A549 (cell line): ENCODE data around the gene FIGN. TPM values are rescaled to one million over a fixed set of nuclear protein-coding genes. Genes with fewer than 3 reads are reported as not detected.

Source experiments
- ATAC-seq, 2 experiments: fragments of 200-7000 bp in 1 of 2; fragments of >200 bp in 1 of 2; cut with Nextera tagmentation in 1 of 2; cut with Tn5 transposase in 1 of 2; 3 replicates each; pipeline versions ENCODE4 v1.8.0 to v1.9.1; 2018 to 2020; ENCODE audit warnings: mild to moderate bottlenecking in 1 of 2, moderate library complexity in 1 of 2
- CTCF ChIA-PET: fragments of 300-600 bp; sonication (Branson Sonifier 250); formaldehyde crosslinking; extraction: SDS; loops from one replicate; lab custom pipeline; 2021; ENCODE audit warnings: antibody characterized with exemption, inconsistent platforms; lab: Yijun Ruan, JAX
- POLR2A ChIA-PET: fragments of 350-600 bp; formaldehyde crosslinking; extraction: SDS; loops from one replicate; lab custom pipeline; 2021; ENCODE audit warnings: antibody characterized with exemption, inconsistent platforms; lab: Yijun Ruan, JAX
- DNase-seq, 2 experiments: peaks; one replicate each; pipeline versions ENCODE4 v3.0.0 to v3.0.0-alpha.2; 2011 to 2016; ENCODE audit warnings: low read depth in 1 of 2, low spot score in 1 of 2
- FAIRE-seq: peaks from 2 replicates; lab custom pipeline; 2011; peaks lifted over from hg19 to GRCh38; lab: Jason Lieb, UNC
- H3K27ac ChIP-seq, 2 experiments: fragments of >200 bp; sonication (Bioruptor Twin); formaldehyde crosslinking; 3 replicates each; pipeline ENCODE4 v1.5.1; 2016 to 2017
- H3K4me1 ChIP-seq: fragments of >200 bp; sonication (Bioruptor Twin); formaldehyde crosslinking; 3 replicates; pipeline ENCODE4 v1.6.1; 2016
- H3K4me2 ChIP-seq: fragments of >200 bp; sonication (Bioruptor Twin); formaldehyde crosslinking; 3 replicates; pipeline ENCODE4 v1.6.1; 2016
- H3K4me3 ChIP-seq: fragments of >200 bp; sonication (Bioruptor Twin); formaldehyde crosslinking; 3 replicates; pipeline ENCODE4 v1.5.1; 2016
- H3K9me3 ChIP-seq: fragments of >200 bp; sonication (Bioruptor Twin); formaldehyde crosslinking; 3 replicates; pipeline ENCODE4 v1.6.1; 2016
- FOSL2 ChIP-seq, 2 experiments: fragments of 450-650 bp in 1 of 2; fragments of >200 bp in 1 of 2; sonication (Bioruptor Twin) in 1 of 2; formaldehyde crosslinking; IDR thresholded peaks; 2 replicates each; pipeline versions ENCODE4 v1.5.0 to v1.6.1; 2016 to 2020; ENCODE audit warnings: mild to moderate bottlenecking in 1 of 2, moderate library complexity in 1 of 2
- FOXS1 ChIP-seq: fragments of 250-450 bp; sonication (Bioruptor Pico); IDR thresholded peaks from 2 replicates; pipeline ENCODE4 v1.5.0; 2020; ENCODE audit warnings: mild to moderate bottlenecking, moderate library complexity
- GATA3 ChIP-seq: IDR thresholded peaks from 2 replicates; pipeline ENCODE4 v1.6.1; 2012; ENCODE audit warnings: borderline replicate concordance
- HEYL ChIP-seq: fragments of 250-450 bp; sonication (Bioruptor Pico); IDR thresholded peaks from 2 replicates; pipeline ENCODE4 v1.8.0; 2021; ENCODE audit warnings: mild to moderate bottlenecking, moderate library complexity
- HOXA7 ChIP-seq: fragments of 250-450 bp; sonication (Bioruptor Pico); IDR thresholded peaks from 2 replicates; pipeline ENCODE4 v1.5.0; 2020; ENCODE audit warnings: mild to moderate bottlenecking, moderate library complexity
- HOXB5 ChIP-seq: fragments of 250-450 bp; sonication (Bioruptor Pico); IDR thresholded peaks from 2 replicates; pipeline ENCODE4 v1.5.0; 2020; ENCODE audit warnings: mild to moderate bottlenecking, moderate library complexity
- KDM1A ChIP-seq: fragments of 200-600 bp; sonication (generic); IDR thresholded peaks from 2 replicates; pipeline ENCODE4 v1.6.1; 2016; ENCODE audit warnings: low read depth, mild to moderate bottlenecking
- MAFK ChIP-seq: fragments of 450-650 bp; IDR thresholded peaks from 2 replicates; pipeline ENCODE4 v1.6.1; 2014; ENCODE audit not compliant: partially characterized antibody
- NFE2L2 ChIP-seq: fragments of 150-350 bp; conservative IDR thresholded peaks from 2 replicates; pipeline ENCODE4 v1.6.1; 2014; ENCODE audit warnings: low read length
- NR3C1 ChIP-seq: fragments of >200 bp; sonication (Bioruptor Twin); formaldehyde crosslinking; IDR thresholded peaks from 3 replicates; pipeline ENCODE4 v1.6.1; 2017
- PBX3 ChIP-seq: IDR thresholded peaks from 2 replicates; pipeline ENCODE4 v1.6.1; 2012
- PHF8 ChIP-seq: fragments of 200-600 bp; sonication (generic); IDR thresholded peaks from 2 replicates; pipeline ENCODE4 v1.6.1; 2016; ENCODE audit warnings: low read depth, mild to moderate bottlenecking, antibody characterized with exemption, moderate library complexity, borderline replicate concordance
- POLR2A ChIP-seq: IDR thresholded peaks from 2 replicates; pipeline ENCODE4 v1.6.1; 2012; ENCODE audit warnings: mild to moderate bottlenecking, low read length
- POLR2AphosphoS2 ChIP-seq: conservative IDR thresholded peaks from 2 replicates; pipeline ENCODE4 v1.6.1; 2012; ENCODE audit warnings: low read length, improper control_type of control experiment, inconsistent platforms
- RAD21 ChIP-seq, 2 experiments: fragments of >200 bp in 1 of 2; sonication (Bioruptor Twin) in 1 of 2; formaldehyde crosslinking in 1 of 2; IDR thresholded peaks in 1 of 2; conservative IDR thresholded peaks in 1 of 2; 2 replicates in 1 of 2; 3 replicates in 1 of 2; pipeline ENCODE4 v1.6.1; 2012 to 2018; ENCODE audit warnings: inconsistent platforms in 1 of 2
- RCOR1 ChIP-seq: fragments of 150-350 bp; IDR thresholded peaks from 2 replicates; pipeline ENCODE4 v1.6.1; 2014; ENCODE audit warnings: antibody characterized with exemption, low read length, low read depth
- RFX5 ChIP-seq: fragments of 450-650 bp; IDR thresholded peaks from 2 replicates; pipeline ENCODE4 v1.7.1; 2014; ENCODE audit warnings: antibody characterized with exemption, mild to moderate bottlenecking, moderate library complexity
- SREBF2 ChIP-seq: fragments of 450-650 bp; IDR thresholded peaks from 2 replicates; pipeline ENCODE4 v1.6.1; 2014; ENCODE audit warnings: mild to moderate bottlenecking, moderate library complexity
- TFCP2L1 ChIP-seq: fragments of 250-450 bp; sonication (Bioruptor Pico); IDR thresholded peaks from 2 replicates; pipeline ENCODE4 v1.5.0; 2021; ENCODE audit warnings: mild to moderate bottlenecking
- ZNF302 ChIP-seq: fragments of 250-450 bp; sonication (Bioruptor Pico); IDR thresholded peaks from 2 replicates; pipeline ENCODE4 v1.9.0; 2021; ENCODE audit warnings: inconsistent platforms, mild to moderate bottlenecking, moderate library complexity
- WGBS: methylation state at CpG from one replicate; pipeline ENCODE4 v1.1.6; 2017; ENCODE audit errors: missing lambda C conversion rate; 5-methylcytosine and 5-hydroxymethylcytosine counted together
- polyA plus RNA-seq, 4 experiments: library from polyadenylated mRNA; depleted of rRNA in 3 of 4; stranded (reverse); fragments of >200 nt; fragmentation: RNase III in 1 of 4; extraction: RNeasy Plus Mini Kit Qiagen cat#74134 plus additional on column Dnase treatment in 1 of 4; gene quantifications; 2 replicates in 3 of 4; 3 replicates in 1 of 4; pipeline ENCODE4 v1.2.3, GENCODE V29; 2011 to 2017
- TF ChIP-seq, protein P1 (sequence below): fragments of 450-650 bp; IDR thresholded peaks from 2 replicates; pipeline ENCODE4 v1.6.1; 2014; ENCODE audit warnings: antibody characterized with exemption
- TF ChIP-seq, protein P2 (sequence below): fragments of 200-600 bp; sonication (generic); IDR thresholded peaks from 2 replicates; pipeline ENCODE4 v1.6.1; 2016; ENCODE audit warnings: antibody characterized with exemption, mild to moderate bottlenecking, moderate library complexity
- TF ChIP-seq, protein P3 (sequence below): IDR thresholded peaks from 2 replicates; pipeline ENCODE4 v1.6.1; 2012; ENCODE audit warnings: low read depth, borderline replicate concordance
- TF ChIP-seq, protein P4 (sequence below): fragments of >200 bp; sonication (Bioruptor Twin); formaldehyde crosslinking; IDR thresholded peaks from 2 replicates; pipeline ENCODE4 v1.6.1; 2016

The FIGN gene
- polyA plus RNA-seq, 2 of the 4 experiments (the other 2 are of a cell fraction) = 1.9 to 3.8 TPM

GRCh38 chr2:163656622-163657280 is 79.1 kb downstream of the FIGN start:
- CTCF ChIA-PET = interaction anchor here (0.5 kb wide), 1 partner anchor 90 kb away, joined by 3 read pairs; no protein-coding TSS in a partner anchor
- no peak overlapping the region for H3K27ac ChIP-seq
- H3K4me2 ChIP-seq = no peak overlapping the region
- H3K4me3 ChIP-seq = no peak overlapping the region
- H3K9me3 ChIP-seq = no peaks in the 10 kb centered on the region
- POLR2A ChIA-PET = interaction anchor here (1.3 kb wide), 1 partner anchor 79 kb away, joined by 3 read pairs; the partner anchor contains the start of gene FIGN
- ATAC-seq (no peak), DNase-seq (no peak), FAIRE-seq (no peak)
- no peak for TF ChIP-seq FOSL2 (IDR thresholded peaks at IDR 0.05)
- TF ChIP-seq FOSL2 (CRISPR knock-in tag; IDR thresholded peaks at IDR 0.05) = no peak
- TF ChIP-seq ZNF302 (CRISPR knock-in tag) = no peak
- no peak for TF ChIP-seq HOXB5
- TF ChIP-seq HEYL = no peak
- no peak for TF ChIP-seq SREBF2
- H3K4me1 ChIP-seq = peaks cover 18% of the 10 kb centered on the region; the same call in 2 of the 3 replicates
- WGBS = 89% methylated on average over 2 of the region's 2 CpGs

DNA sequence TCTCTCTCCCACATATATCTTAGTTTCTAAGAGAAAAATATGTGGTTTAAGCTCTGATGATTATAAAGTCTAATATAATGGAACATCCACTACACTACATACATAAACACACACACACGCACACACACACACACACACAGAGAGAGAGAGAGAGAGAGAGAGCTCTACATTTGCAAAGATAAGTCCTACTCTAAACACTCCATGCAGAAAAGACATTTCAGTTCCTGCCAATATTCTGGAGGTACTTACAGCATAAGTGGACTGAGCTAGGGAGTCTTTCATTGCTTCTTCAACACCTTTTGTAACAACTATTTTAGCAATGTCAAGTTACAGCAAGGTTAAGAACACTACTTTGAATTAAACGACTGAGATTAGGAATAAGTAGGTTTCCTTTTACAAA is 80.1 kb downstream of the FIGN start:
- H3K27ac ChIP-seq = no peak overlapping the region
- H3K4me3 ChIP-seq = no peak overlapping the region
- CTCF ChIA-PET = no interaction called here
- H3K4me1 ChIP-seq = peaks cover 16% of the 10 kb centered on the region; the same call in 2 of the 3 replicates
- no peak for FAIRE-seq
- no peak for ATAC-seq
- no peak overlapping the region for H3K4me2 ChIP-seq
- WGBS = 88% methylated on average over 2 of the region's 2 CpGs
- POLR2A ChIA-PET = no interaction called here
- no peaks in the 10 kb centered on the region for H3K9me3 ChIP-seq
- no peak for TF ChIP-seq POLR2A
- no peak for TF ChIP-seq FOXS1
- TF ChIP-seq FOSL2 (IDR thresholded peaks at IDR 0.05) = no peak
- TF ChIP-seq FOSL2 (CRISPR knock-in tag; IDR thresholded peaks at IDR 0.05) = no peak
- TF ChIP-seq RAD21 (conservative IDR thresholded peaks at IDR 0.05 in 1 of 2, IDR thresholded peaks at IDR 0.05 in 1 of 2) = no peak
- TF ChIP-seq HOXA7 = no peak
- TF ChIP-seq RFX5 = no peak
- TF ChIP-seq KDM1A = no peak
- TF ChIP-seq RCOR1 = no peak
- no peak for TF ChIP-seq ZNF302 (CRISPR knock-in tag)
- TF ChIP-seq, protein P1, sequence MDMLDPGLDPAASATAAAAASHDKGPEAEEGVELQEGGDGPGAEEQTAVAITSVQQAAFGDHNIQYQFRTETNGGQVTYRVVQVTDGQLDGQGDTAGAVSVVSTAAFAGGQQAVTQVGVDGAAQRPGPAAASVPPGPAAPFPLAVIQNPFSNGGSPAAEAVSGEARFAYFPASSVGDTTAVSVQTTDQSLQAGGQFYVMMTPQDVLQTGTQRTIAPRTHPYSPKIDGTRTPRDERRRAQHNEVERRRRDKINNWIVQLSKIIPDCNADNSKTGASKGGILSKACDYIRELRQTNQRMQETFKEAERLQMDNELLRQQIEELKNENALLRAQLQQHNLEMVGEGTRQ = no peak
- no peak for TF ChIP-seq POLR2AphosphoS2
- DNase-seq = no peak

DNA sequence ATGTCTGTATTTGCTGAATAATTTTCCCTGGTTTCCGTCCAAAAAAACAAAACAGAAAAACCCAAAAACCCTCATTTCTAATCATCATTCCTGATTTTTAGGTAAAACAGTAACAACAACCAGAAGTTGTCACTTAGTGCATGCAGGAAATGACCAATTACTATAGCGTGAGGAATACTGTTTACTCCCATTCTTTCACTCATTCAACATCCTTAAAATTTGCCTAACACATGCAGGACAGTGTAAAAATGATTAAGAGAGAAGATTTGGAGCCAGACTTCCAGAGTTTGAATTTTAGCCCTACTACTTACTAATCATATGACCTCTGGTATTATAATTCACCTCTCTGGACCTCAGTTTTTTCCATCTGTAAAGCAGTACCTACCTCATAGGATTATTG is 83.1 kb downstream of the FIGN start:
- 87% methylated on average over 2 of the region's 2 CpGs for WGBS
- FAIRE-seq = no peak
- POLR2A ChIA-PET = no interaction called here

More for the DNA sequence above, 83.1 kb downstream of the FIGN start:
- no peak for ATAC-seq
- DNase-seq = no peak
- H3K27ac ChIP-seq = no peak overlapping the region
- no peak overlapping the region for H3K4me2 ChIP-seq
- no peaks in the 10 kb centered on the region for H3K9me3 ChIP-seq
- no peaks in the 10 kb centered on the region for H3K4me1 ChIP-seq
- no peak overlapping the region for H3K4me3 ChIP-seq
- CTCF ChIA-PET = no interaction called here
- no peak for TF ChIP-seq TFCP2L1 (CRISPR knock-in tag)
- no peak for TF ChIP-seq NR3C1
- TF ChIP-seq KDM1A = no peak
- TF ChIP-seq HOXB5 = no peak
- no peak for TF ChIP-seq PBX3
- TF ChIP-seq MAFK = no peak
- TF ChIP-seq NFE2L2 = no peak
- TF ChIP-seq, protein P2, sequence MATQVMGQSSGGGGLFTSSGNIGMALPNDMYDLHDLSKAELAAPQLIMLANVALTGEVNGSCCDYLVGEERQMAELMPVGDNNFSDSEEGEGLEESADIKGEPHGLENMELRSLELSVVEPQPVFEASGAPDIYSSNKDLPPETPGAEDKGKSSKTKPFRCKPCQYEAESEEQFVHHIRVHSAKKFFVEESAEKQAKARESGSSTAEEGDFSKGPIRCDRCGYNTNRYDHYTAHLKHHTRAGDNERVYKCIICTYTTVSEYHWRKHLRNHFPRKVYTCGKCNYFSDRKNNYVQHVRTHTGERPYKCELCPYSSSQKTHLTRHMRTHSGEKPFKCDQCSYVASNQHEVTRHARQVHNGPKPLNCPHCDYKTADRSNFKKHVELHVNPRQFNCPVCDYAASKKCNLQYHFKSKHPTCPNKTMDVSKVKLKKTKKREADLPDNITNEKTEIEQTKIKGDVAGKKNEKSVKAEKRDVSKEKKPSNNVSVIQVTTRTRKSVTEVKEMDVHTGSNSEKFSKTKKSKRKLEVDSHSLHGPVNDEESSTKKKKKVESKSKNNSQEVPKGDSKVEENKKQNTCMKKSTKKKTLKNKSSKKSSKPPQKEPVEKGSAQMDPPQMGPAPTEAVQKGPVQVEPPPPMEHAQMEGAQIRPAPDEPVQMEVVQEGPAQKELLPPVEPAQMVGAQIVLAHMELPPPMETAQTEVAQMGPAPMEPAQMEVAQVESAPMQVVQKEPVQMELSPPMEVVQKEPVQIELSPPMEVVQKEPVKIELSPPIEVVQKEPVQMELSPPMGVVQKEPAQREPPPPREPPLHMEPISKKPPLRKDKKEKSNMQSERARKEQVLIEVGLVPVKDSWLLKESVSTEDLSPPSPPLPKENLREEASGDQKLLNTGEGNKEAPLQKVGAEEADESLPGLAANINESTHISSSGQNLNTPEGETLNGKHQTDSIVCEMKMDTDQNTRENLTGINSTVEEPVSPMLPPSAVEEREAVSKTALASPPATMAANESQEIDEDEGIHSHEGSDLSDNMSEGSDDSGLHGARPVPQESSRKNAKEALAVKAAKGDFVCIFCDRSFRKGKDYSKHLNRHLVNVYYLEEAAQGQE = no peak
- TF ChIP-seq GATA3 = no peak
- TF ChIP-seq, protein P3, sequence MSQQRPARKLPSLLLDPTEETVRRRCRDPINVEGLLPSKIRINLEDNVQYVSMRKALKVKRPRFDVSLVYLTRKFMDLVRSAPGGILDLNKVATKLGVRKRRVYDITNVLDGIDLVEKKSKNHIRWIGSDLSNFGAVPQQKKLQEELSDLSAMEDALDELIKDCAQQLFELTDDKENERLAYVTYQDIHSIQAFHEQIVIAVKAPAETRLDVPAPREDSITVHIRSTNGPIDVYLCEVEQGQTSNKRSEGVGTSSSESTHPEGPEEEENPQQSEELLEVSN = no peak
- TF ChIP-seq, protein P4, sequence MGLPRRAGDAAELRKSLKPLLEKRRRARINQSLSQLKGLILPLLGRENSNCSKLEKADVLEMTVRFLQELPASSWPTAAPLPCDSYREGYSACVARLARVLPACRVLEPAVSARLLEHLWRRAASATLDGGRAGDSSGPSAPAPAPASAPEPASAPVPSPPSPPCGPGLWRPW = no peak
- no peak for TF ChIP-seq PHF8
